ENCODE measurements around the gene HSF4.

The HSF4 gene

DNA sequence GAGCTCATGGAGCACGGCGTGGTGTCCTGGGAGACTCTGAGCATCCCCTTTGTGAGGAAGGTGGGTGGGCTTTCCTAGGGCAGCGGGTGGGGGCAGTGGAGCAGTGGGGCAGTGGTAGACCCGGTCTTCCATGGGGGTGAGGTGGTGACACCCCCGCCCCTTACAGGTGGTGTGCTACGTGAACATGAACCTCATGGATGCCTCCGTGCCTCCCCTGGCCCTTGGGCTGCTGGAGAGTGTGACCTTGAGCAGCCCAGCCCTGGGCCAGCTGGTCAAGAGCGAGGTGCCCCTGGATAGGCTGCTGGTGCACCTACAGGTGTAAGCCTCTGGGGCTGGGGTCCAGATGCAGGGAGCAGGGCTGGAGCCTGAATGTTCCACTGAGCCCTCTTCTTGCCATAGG is 35.9 kb downstream of the HSF4 start:
- Histone ChIP-seq H3K9me3 (replicated peaks; ENCODE audit: low read length) (no peaks in the 10 kb centered on the region), H3K36me3 (ENCODE audit: insufficient read depth, low read length) (peaks cover 57% of the 10 kb centered on the region), H3K9ac (ENCODE audit: low read depth, low read length) (no peak overlapping the region), H3K4me3 (ENCODE audit: low read length) (no peak overlapping the region), H3K4me2 (ENCODE audit: low read length) (no peak overlapping the region), H3K4me1 (ENCODE audit: control insufficient read depth, insufficient read depth, low read length) (no peaks in the 10 kb centered on the region), H3K27me3 (ENCODE audit: control insufficient read depth, insufficient read depth, low read length) (no peaks in the 10 kb centered on the region)

DNA sequence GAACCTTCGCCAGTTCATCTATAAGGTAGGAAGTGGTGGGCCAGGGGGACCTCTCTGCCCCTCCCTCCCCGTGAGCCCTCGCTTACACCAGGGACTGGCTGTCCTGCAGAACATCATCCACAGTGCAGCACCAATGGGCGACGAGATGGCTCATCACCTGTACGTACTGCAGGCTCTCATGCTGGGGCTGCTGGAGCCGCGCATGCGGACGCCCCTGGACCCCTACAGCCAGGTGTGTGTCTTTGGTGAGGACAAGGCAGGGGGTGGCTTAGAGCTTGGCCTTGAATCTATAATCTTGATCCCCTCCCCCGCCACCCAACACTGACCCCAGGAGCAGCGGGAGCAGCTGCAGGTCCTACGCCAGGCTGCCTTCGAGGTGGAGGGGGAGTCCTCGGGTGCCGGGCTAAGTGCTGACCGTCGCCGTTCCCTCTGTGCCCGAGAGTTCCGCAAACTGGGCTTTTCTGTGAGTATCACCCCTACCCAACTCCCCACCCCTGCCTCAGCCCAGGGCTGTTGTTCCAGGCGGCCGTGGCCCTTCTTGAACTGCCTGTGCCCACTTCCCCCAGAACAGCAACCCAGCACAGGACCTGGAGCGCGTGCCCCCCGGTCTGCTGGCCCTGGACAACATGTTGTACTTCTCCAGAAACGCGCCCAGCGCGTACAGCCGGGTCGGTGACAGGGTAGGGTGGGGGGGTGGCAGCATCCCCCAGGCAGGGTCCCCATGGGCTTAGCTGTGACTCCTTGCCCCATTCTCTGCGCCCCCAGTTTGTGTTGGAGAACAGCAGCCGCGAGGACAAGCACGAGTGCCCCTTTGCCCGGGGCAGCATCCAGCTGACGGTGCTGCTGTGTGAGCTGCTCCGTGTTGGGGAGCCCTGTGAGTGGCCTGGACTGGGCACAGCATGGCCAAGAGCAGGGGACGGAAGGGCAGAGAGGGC is 37.1 kb downstream of the HSF4 start:
- Histone ChIP-seq H3K36me3 (ENCODE audit: insufficient read depth, low read length) (peaks cover 45% of the 10 kb centered on the region), H3K4me3 (ENCODE audit: low read length) (no peak overlapping the region), H3K4me2 (ENCODE audit: low read length) (no peak overlapping the region), H3K4me1 (ENCODE audit: control insufficient read depth, insufficient read depth, low read length) (peaks cover 5% of the 10 kb centered on the region), H3K9me3 (replicated peaks; ENCODE audit: low read length) (no peaks in the 10 kb centered on the region), H3K9ac (ENCODE audit: low read depth, low read length) (no peak overlapping the region), H3K27me3 (ENCODE audit: control insufficient read depth, insufficient read depth, low read length) (no peaks in the 10 kb centered on the region)

DNA sequence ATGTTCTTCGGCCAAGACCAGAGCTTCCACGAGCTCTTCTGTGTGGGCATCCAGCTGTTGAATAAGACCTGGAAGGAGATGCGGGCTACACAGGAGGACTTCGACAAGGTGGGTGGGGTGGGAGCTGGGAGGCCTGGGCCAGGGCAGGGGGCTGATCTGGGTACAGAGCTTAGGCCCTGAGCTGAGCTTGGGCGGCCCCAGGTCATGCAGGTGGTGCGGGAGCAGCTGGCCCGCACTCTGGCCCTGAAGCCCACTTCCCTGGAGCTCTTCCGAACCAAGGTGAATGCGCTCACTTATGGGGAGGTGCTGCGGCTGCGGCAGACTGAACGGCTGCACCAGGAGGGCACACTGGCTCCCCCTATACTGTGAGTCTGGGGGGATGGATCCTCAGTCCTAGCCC is 37.9 kb downstream of the HSF4 start:
- no peak overlapping the region for H3K4me3 ChIP-seq (ENCODE audit: low read length)
- H3K4me2 ChIP-seq (ENCODE audit: low read length), result no peak overlapping the region
- H3K9me3 ChIP-seq (replicated peaks; ENCODE audit: low read length), result no peaks in the 10 kb centered on the region
- H3K36me3 ChIP-seq (ENCODE audit: insufficient read depth, low read length), result peaks cover 37% of the 10 kb centered on the region
- peaks cover 13% of the 10 kb centered on the region for H3K4me1 ChIP-seq (ENCODE audit: control insufficient read depth, insufficient read depth, low read length)
- no peak overlapping the region for H3K9ac ChIP-seq (ENCODE audit: low read depth, low read length)
- no peaks in the 10 kb centered on the region for H3K27me3 ChIP-seq (ENCODE audit: control insufficient read depth, insufficient read depth, low read length)

DNA sequence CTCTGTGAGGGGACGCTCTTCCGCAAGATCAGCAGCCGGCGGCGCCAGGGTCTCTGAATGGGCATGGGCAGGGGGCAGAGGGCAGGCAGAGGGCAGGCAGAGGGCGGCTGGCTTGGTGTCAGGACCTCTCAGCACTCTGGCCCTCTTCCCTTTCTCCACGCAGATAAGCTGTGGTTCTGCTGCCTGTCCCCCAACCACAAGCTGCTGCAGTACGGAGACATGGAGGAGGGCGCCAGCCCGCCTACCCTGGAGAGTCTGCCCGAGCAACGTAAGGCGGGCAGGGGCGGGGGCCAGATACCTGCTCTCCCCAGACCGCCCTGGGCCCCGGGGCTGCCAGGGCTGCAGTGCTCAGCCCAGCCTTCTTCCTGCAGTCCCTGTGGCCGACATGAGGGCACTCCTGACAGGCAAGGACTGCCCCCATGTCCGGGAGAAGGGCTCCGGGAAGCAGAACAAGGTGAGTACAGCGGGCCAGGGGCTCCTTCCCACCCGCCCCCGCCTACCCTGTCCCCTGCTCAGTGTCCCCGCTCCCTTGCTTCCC is 38.5 kb downstream of the HSF4 start:
- Histone ChIP-seq H3K4me1 (ENCODE audit: control insufficient read depth, insufficient read depth, low read length) (peaks cover 19% of the 10 kb centered on the region), H3K9me3 (replicated peaks; ENCODE audit: low read length) (no peaks in the 10 kb centered on the region), H3K4me2 (ENCODE audit: low read length) (no peak overlapping the region), H3K27me3 (ENCODE audit: control insufficient read depth, insufficient read depth, low read length) (no peaks in the 10 kb centered on the region), H3K9ac (ENCODE audit: low read depth, low read length) (no peak overlapping the region), H3K4me3 (ENCODE audit: low read length) (no peak overlapping the region), H3K36me3 (ENCODE audit: insufficient read depth, low read length) (peaks cover 31% of the 10 kb centered on the region)

DNA sequence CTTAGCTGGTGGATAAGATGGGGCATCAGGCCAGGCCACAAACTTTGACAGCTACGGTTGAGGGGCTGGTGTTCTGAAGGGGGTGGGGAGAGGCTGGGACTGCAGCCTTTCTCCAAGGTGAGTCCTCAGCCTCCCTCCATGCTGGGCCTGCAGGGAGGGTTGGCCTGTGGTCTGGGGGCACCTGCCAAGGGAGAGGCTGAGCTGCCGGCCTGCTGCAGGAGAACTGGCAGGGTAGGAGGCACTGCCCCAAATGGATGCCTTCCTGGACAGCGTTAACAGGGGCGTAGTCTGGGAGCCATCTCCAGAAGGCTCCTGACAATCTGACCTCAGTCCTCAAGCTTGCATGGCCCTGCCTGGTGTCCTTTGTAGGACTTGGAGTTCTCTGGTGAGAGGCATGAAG is 39.5 kb downstream of the HSF4 start:
- no peak overlapping the region for H3K4me3 ChIP-seq (ENCODE audit: low read length)
- no peak overlapping the region for H3K9ac ChIP-seq (ENCODE audit: low read depth, low read length)
- peaks cover 22% of the 10 kb centered on the region for H3K4me1 ChIP-seq (ENCODE audit: control insufficient read depth, insufficient read depth, low read length)
- H3K9me3 ChIP-seq (replicated peaks; ENCODE audit: low read length), result no peaks in the 10 kb centered on the region
- no peak overlapping the region for H3K4me2 ChIP-seq (ENCODE audit: low read length)
- H3K27me3 ChIP-seq (ENCODE audit: control insufficient read depth, insufficient read depth, low read length), result no peaks in the 10 kb centered on the region
- H3K36me3 ChIP-seq (ENCODE audit: insufficient read depth, low read length), result peaks cover 26% of the 10 kb centered on the region

DNA sequence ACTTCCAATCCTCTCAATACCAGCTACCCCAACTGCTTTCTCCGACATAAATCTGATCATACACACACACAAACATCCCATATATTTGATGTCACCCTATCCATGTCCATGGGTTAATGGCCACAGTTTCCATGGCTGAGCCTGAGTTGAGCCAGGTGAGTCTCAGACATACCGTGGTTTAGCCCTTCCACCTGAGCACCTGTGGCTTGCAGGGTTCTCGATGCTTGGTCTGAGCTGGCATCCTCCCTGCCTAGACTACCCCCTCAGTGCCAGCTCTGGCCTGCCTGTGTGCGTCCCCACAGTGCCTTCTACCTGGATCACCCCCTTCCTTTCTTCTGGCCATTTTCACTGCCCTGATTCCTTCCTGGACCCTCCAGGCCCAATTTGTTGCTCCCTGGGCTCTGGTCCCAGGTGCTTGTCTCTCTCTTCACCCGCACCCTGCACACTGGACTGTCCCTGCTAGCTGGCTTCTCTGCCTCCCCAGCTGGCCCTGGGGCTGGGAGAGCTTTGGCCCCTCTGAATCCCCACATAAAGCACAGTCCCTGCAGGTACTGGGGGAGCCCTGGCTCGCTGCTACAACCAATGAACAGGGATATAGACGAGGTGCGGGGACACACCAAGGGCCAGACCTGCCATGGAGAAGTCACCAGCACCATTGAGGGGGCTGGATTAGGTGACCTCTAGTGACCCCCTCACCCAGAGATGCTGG is 41.7 kb downstream of the HSF4 start:
- Histone ChIP-seq H3K9me3 (replicated peaks; ENCODE audit: low read length) (no peaks in the 10 kb centered on the region), H3K27me3 (ENCODE audit: control insufficient read depth, insufficient read depth, low read length) (no peaks in the 10 kb centered on the region), H3K4me3 (ENCODE audit: low read length) (no peak overlapping the region), H3K4me2 (ENCODE audit: low read length) (no peak overlapping the region), H3K4me1 (ENCODE audit: control insufficient read depth, insufficient read depth, low read length) (peaks cover 22% of the 10 kb centered on the region), H3K36me3 (ENCODE audit: insufficient read depth, low read length) (peaks cover 16% of the 10 kb centered on the region), H3K9ac (ENCODE audit: low read depth, low read length) (no peak overlapping the region)

DNA sequence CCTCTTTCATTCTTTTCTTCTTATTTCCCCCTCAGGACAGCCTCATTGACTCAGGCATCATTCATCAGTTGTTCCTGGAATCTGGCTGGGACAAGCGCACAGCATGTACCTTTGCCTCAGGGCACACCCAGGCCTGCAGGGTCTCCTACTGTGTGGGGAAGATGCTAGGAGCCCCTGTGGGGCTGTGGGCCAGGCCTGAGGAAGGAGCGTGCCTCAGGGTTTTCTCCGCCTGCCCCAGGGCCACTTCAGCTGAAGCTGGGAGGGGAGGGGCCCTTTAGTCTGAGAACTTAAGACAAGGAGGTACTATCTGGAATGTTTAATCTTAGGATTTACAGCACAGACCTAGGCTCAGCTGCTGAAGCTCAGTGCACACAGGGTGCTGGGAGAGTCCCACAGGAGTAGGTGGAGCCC is 42.3 kb downstream of the HSF4 start:
- no peak overlapping the region for H3K9ac ChIP-seq (ENCODE audit: low read depth, low read length)

DNA sequence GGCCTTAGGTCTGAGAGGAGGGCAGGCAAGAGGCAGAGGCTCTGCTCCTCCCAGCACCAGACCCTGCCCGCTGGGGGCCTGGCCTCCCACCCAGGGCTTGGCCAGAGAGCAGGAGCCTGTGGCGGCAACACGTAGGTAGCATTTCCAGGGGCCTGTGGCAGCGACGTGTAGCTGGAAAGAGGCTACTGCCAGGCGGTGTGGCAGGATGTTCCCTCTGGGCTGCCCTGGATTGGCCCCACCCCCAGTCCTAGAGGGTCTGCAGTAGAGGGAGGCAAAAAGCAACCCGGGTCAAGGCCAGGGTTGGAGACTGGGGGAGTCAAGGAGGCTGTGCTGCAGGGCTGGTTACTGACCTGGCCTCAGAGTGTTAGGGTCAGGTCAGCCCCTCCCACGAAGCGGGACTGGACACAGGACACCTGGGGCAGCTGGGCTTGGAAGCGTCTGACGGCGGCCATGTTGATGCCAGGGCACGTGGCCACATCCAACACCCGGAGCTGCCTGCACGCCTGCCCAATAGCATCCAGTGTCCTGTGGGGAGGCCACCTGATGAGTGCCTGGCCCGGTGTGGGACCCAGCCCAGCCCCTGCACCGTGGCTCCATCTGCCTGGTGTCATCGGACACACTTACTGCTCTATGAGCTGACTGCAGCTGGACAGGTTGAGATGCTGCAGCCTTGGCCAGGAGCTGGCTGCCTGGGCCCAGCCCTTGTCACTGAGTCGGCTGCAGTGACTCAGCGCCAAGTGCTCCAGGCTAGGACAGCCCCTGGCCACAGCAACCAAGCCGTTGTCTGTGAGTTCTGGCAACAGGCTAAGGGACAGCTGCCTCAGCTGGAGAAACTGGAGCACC is 42.9 kb downstream of the HSF4 start:
- Histone ChIP-seq H3K4me3 (ENCODE audit: low read length) (peak overlapping the region; percentile 33), H3K9ac (ENCODE audit: low read depth, low read length) (no peak overlapping the region), H3K4me1 (ENCODE audit: control insufficient read depth, insufficient read depth, low read length) (peaks cover 22% of the 10 kb centered on the region), H3K27me3 (ENCODE audit: control insufficient read depth, insufficient read depth, low read length) (no peaks in the 10 kb centered on the region), H3K9me3 (replicated peaks; ENCODE audit: low read length) (no peaks in the 10 kb centered on the region), H3K4me2 (ENCODE audit: low read length) (no peak overlapping the region), H3K36me3 (ENCODE audit: insufficient read depth, low read length) (peaks cover 10% of the 10 kb centered on the region)

More for the DNA sequence above, 42.3 kb downstream of the HSF4 start:
- Histone ChIP-seq H3K9me3 (replicated peaks; ENCODE audit: low read length) (no peaks in the 10 kb centered on the region), H3K27me3 (ENCODE audit: control insufficient read depth, insufficient read depth, low read length) (no peaks in the 10 kb centered on the region), H3K4me3 (ENCODE audit: low read length) (no peak overlapping the region), H3K4me2 (ENCODE audit: low read length) (no peak overlapping the region), H3K4me1 (ENCODE audit: control insufficient read depth, insufficient read depth, low read length) (peaks cover 22% of the 10 kb centered on the region), H3K36me3 (ENCODE audit: insufficient read depth, low read length) (peaks cover 10% of the 10 kb centered on the region)

DNA sequence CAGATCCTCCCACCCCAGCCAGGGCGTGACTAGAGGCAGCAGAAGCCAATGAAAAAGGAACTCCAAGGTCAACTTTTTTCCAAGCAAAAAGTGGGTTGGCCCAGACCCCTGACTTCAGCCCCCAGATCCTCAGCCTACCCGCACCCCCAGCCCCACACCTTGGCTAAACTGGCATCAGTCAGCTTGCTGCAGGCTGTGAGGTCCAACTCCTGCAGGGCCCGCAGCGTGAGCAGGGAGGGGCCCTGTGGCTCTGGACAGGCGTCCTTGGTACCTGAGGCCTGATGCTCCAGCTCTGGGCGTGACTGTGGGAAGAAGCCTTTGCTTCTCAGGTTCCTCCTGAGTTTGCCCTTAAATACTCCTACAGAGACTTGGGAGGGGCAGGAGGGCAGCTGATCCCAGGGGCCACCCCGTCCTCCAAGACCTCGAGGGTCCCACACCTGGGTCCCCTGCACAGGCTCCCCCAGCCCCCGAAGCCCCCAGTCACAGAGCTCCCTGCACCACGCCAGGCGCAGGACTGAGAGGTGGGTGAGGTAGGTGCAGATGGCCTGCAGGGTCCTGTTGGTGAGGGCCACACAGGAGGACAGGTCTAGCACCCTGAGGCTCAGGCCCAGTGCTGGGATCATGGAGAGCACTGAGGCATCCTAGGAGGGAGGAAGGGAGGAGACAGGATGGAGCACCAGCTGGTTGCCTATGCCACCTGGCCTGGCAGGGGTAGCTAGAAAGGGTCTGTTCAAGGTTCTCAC is 43.8 kb downstream of the HSF4 start:
- Histone ChIP-seq H3K9ac (ENCODE audit: low read depth, low read length) (no peak overlapping the region), H3K4me1 (ENCODE audit: control insufficient read depth, insufficient read depth, low read length) (peaks cover 22% of the 10 kb centered on the region), H3K4me3 (ENCODE audit: low read length) (peak overlapping the region; percentile 33), H3K4me2 (ENCODE audit: low read length) (no peak overlapping the region), H3K36me3 (ENCODE audit: insufficient read depth, low read length) (peaks cover 10% of the 10 kb centered on the region), H3K27me3 (ENCODE audit: control insufficient read depth, insufficient read depth, low read length) (no peaks in the 10 kb centered on the region), H3K9me3 (replicated peaks; ENCODE audit: low read length) (no peaks in the 10 kb centered on the region)

DNA sequence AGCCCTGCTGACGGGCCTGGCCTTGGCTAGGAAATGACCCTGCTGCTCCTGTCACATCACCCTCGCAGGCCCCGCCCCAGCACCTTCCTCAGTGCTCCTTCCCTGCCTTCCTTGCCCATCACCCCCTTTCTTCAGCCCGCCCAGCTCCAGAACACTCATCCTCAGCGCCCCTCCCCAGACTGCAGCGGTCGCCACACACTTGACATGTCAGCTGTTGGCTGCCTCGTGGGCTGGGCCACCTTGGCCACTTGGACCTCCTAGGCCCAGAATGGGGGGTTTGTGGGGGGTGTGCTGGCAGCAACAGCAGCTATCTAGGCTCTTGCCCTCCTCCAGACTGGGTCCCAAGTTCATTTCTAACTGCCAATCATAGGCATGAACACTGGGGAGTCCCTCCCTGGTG is 45.0 kb downstream of the HSF4 start:
- H3K27me3 ChIP-seq (ENCODE audit: control insufficient read depth, insufficient read depth, low read length), result no peaks in the 10 kb centered on the region
- H3K36me3 ChIP-seq (ENCODE audit: insufficient read depth, low read length), result no peaks in the 10 kb centered on the region
- H3K4me3 ChIP-seq (ENCODE audit: low read length), result no peak overlapping the region
- no peak overlapping the region for H3K4me2 ChIP-seq (ENCODE audit: low read length)
- no peaks in the 10 kb centered on the region for H3K9me3 ChIP-seq (replicated peaks; ENCODE audit: low read length)
- no peak overlapping the region for H3K9ac ChIP-seq (ENCODE audit: low read depth, low read length)
- H3K4me1 ChIP-seq (ENCODE audit: control insufficient read depth, insufficient read depth, low read length), result peaks cover 22% of the 10 kb centered on the region

Measured in skeletal muscle satellite cell (primary cell).